Mesodermal cell (in vitro differentiated cells): ENCODE results near the gene HOMER2.
"Not testable (repeated sequence)": the region's sequence is repeated elsewhere in the genome, so short reads cannot be mapped to it uniquely, and the experiment has no call there.

Source experiments
- H3K27ac ChIP-seq: 2 replicates; pipeline ENCODE4 v1.7.0; 2013; ENCODE audit warnings: mild to moderate bottlenecking, low read depth, low read length, moderate library complexity; ENCODE audit not compliant: severe bottlenecking
- H3K36me3 ChIP-seq: 2 replicates; pipeline ENCODE4 v1.7.1; 2013; ENCODE audit warnings: mild to moderate bottlenecking, low read length, moderate library complexity; ENCODE audit not compliant: control insufficient read depth, insufficient read depth
- H3K4me1 ChIP-seq: one replicate; pipeline ENCODE4 v1.7.1; 2013; ENCODE audit warnings: mild to moderate bottlenecking, low read length; ENCODE audit not compliant: insufficient read depth, control insufficient read depth, poor library complexity, severe bottlenecking
- H3K4me3 ChIP-seq: 2 replicates; pipeline ENCODE4 v1.7.0; 2013; ENCODE audit warnings: low read length, control low read depth, mild to moderate bottlenecking; ENCODE audit not compliant: insufficient read depth, poor library complexity, severe bottlenecking; ENCODE audit errors: extremely low read depth
- H3K9me3 ChIP-seq: 2 replicates; pipeline ENCODE4 v1.7.1; 2013; ENCODE audit warnings: mild to moderate bottlenecking, low read length, moderate library complexity; ENCODE audit not compliant: control insufficient read depth
- WGBS, 2 experiments: methylation state at CpG; one replicate each; pipeline ENCODE4 v1.1.5; 2013; ENCODE audit warnings: missing lambda C conversion rate in 2 of 2; ENCODE audit not compliant: insufficient coverage in 2 of 2; 5-methylcytosine and 5-hydroxymethylcytosine counted together

HOMER2 gene

GRCh38 chr15:82874961-82875360 lies 77.6 kb downstream of the HOMER2 start:
- 90 to 93% methylated on average over 8 to 10 of the region's 10 CpGs for WGBS, 2 experiments
- Histone ChIP-seq H3K9me3 (no peaks in the 10 kb centered on the region), H3K27ac (no peak overlapping the region)

DNA sequence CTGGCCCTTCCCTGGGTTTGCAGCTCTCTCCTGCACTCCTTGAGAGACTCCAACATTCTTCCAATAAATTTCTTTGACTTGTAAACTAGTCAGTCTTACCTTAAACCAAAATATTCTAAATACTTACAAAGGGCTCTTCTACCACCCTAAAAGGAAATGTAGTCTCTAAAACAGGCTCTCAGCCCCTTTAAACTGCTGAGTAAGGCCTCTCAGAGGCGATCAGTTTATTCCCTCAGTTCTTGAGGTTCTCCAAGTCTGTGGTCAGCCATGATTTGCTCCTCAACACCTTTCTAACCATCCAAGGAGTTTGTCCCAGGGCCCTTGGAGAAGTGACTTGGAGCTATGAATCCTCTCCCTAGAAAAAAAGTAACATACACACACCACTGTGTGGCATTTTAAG lies 78.3 kb downstream of the HOMER2 start:
- Histone ChIP-seq H3K4me1 (peaks cover 4% of the 10 kb centered on the region), H3K4me3 (no peak overlapping the region), H3K9me3 (no peaks in the 10 kb centered on the region), H3K27ac (no peak overlapping the region), H3K36me3 (no peaks in the 10 kb centered on the region)
- WGBS, 2 experiments = 92 to 100% methylated on average over 1 of the region's 1 CpG

More at GRCh38 chr15:82874961-82875360, 77.6 kb downstream of the HOMER2 start:
- Histone ChIP-seq H3K4me1 (peaks cover 4% of the 10 kb centered on the region), H3K36me3 (no peaks in the 10 kb centered on the region), H3K4me3 (no peak overlapping the region)

DNA sequence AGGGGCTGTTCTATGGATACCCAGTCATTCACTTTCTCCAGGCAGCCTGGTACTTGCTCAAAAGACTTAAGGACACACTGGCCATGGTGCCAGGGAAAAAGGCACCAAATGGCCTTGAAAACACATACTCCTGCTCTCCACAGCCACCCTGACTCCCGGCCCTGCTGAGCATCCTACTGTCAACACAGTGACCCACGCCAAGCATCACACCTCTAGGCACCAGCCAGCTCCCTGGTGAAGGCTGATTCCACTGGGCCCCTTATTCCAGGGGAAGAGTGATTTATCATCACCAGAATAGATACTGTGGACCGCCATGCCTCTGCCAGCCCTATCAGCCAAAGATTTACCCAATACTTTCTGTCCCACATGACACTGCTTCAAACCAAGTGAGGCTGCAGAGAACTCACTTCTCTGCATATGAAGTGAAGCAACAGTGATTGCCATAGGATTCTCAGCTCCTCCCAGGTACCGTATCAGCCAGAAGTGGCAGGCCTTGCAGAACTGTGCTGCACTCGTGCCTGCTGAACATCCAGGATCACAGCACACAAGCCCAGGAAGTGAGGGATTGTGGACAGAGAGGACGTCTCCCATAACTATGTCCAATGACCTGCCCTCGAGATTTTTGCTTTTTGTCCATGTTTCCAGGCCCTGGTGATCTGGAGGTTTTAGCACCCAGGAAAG lies 79.4 kb downstream of the HOMER2 start:
- WGBS, 2 experiments = 82 to 90% methylated on average over 3 to 7 of the region's 7 CpGs
- H3K4me1 ChIP-seq = peaks cover 4% of the 10 kb centered on the region
- no peaks in the 10 kb centered on the region for H3K36me3 ChIP-seq
- H3K27ac ChIP-seq = no peak overlapping the region
- no peaks in the 10 kb centered on the region for H3K9me3 ChIP-seq
- no peak overlapping the region for H3K4me3 ChIP-seq

DNA sequence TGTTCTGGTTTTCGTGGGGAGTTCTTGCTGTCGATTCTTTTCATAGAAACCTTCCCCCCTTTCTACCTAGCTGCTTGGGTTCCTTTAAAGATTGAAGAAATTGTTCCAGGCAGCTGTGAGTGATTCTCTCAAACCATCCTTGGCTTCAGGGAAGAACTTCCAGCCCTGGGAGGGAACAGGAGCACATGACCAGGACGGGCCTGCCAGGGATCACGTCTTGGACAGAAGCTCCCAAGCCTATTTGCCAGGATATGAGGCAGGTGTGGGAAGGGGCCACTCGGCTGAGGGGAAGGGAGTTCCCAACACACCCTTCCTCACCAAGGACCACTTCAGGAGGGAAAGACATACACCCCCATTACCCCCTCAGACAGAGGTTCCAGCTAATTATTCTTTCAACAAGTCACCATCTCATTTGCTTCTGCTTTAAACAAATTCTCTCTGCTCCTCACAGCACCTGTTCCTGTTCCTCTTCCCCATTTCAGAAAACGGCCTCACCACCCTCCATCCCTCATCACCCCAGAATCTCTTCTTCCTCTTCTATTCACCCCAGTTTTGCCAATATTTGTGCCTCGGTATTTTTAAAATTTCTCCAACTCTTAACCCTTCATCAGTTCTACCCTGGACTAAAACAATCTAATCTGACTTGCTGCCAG lies 80.6 kb downstream of the HOMER2 start:
- 81 to 88% methylated on average over 2 of the region's 7 CpGs for WGBS, 2 experiments
- H3K4me1 ChIP-seq = peaks cover 4% of the 10 kb centered on the region
- no peak overlapping the region for H3K27ac ChIP-seq
- H3K36me3 ChIP-seq = no peaks in the 10 kb centered on the region
- H3K9me3 ChIP-seq = no peaks in the 10 kb centered on the region
- no peak overlapping the region for H3K4me3 ChIP-seq

DNA sequence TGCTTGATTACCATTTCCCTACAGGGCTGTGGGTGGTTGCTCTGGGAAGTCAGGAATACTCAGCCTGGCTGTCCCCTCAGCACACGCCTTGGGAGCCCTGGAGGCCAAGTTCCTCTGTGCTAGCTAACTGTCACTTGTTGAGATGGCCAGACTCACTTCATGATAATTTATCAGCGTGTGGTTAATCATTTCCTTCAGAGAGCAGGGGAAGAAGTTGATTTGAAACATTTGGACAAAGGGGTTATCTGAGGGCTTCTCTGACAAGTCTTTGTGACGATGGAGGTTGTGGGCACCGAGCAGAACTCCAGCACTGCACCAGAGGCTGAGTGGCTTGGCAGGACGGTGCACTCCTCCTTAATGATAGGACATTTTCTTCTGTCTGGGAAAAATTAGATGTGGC lies 81.2 kb downstream of the HOMER2 start:
- Histone ChIP-seq H3K9me3 (no peaks in the 10 kb centered on the region), H3K4me1 (peaks cover 4% of the 10 kb centered on the region), H3K4me3 (no peak overlapping the region), H3K27ac (no peak overlapping the region), H3K36me3 (no peaks in the 10 kb centered on the region)
- WGBS, 2 experiments = 93 to 97% methylated on average over 4 of the region's 5 CpGs

GRCh38 chr15:82870727-82871320 lies 81.7 kb downstream of the HOMER2 start:
- H3K4me3 ChIP-seq = no peak overlapping the region
- H3K4me1 ChIP-seq = peaks cover 4% of the 10 kb centered on the region
- no peaks in the 10 kb centered on the region for H3K36me3 ChIP-seq
- 88 to 94% methylated on average over 7 of the region's 7 CpGs for WGBS, 2 experiments
- no peak overlapping the region for H3K27ac ChIP-seq
- H3K9me3 ChIP-seq = no peaks in the 10 kb centered on the region

GRCh38 chr15:82865981-82866380 lies 86.5 kb downstream of the HOMER2 start:
- not testable (repeated sequence) for H3K36me3 ChIP-seq, H3K27ac ChIP-seq, H3K9me3 ChIP-seq, H3K4me3 ChIP-seq, H3K4me1 ChIP-seq
- WGBS, 2 experiments = 66 to 73% methylated on average over 3 of the region's 3 CpGs

DNA sequence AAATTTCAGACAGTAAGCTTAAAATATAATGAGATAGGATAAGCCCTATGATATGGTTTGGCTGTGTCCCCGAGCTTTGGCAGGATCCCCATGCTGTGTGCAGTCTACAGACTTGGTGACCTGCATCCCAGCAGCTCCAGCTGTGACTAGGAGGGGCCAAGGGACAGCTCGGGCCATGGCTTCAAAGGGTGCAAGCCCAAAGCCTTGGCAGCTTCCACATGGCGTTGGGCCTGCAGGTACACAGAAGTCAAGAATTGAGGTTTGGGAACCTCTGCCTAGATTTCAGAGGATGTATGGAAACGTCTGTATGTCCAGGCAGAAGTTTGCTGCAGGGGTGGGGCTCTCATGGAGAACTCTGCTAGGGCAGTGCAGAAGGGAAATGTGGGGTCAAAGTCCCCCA lies 86.9 kb downstream of the HOMER2 start:
- H3K4me1 ChIP-seq, H3K36me3 ChIP-seq, H3K9me3 ChIP-seq, H3K27ac ChIP-seq, H3K4me3 ChIP-seq: not testable (repeated sequence)
- 91 to 94% methylated on average over 2 to 4 of the region's 4 CpGs for WGBS, 2 experiments

DNA sequence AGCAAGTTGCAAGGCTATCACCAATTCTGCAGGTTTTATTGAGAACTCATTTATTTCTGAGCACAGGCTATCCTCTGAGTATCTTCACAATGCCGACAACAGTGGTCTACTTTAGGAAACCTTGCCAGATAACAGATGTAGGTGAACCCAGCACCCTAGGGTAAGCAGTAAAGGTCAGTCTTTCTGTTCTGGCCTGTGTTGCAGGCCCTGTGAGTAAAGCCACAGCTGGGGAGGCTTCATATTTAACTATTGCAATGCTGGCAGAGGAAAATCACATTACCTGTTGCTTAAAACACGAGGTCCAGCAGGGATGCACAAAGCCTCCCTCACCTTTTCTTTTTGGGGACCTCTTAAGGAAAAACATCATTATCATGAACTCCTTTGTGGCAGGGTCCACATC lies 87.6 kb downstream of the HOMER2 start:
- H3K27ac ChIP-seq = no peak overlapping the region
- no peaks in the 10 kb centered on the region for H3K4me1 ChIP-seq
- no peak overlapping the region for H3K4me3 ChIP-seq
- 86 to 96% methylated on average over 2 of the region's 2 CpGs for WGBS, 2 experiments
- no peaks in the 10 kb centered on the region for H3K9me3 ChIP-seq
- H3K36me3 ChIP-seq = no peaks in the 10 kb centered on the region

GRCh38 chr15:82862886-82863285 lies 89.6 kb downstream of the HOMER2 start:
- no peaks in the 10 kb centered on the region for H3K9me3 ChIP-seq
- no peaks in the 10 kb centered on the region for H3K36me3 ChIP-seq
- H3K27ac ChIP-seq = no peak overlapping the region
- WGBS, 2 experiments = 79 to 87% methylated on average over 5 of the region's 6 CpGs
- no peak overlapping the region for H3K4me3 ChIP-seq
- no peaks in the 10 kb centered on the region for H3K4me1 ChIP-seq

DNA sequence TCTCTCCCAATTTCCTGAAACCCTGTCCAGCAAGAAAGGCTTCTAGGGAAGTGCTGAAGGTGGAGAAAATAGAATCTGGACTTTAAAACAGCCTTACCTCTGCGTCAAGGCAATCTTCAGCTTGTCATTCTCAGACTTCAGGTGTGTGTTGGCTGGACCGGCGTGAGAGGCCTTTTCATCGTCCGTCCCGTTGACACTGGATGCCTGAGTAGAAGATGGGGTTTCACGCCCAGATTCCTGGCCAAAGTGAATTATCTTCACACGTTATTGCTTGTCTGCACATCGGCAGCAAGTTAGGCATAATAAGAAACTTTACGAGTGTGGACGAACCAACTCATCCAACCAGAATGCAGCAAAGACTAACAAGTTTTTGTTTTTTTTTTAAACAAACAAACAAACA lies 93.6 kb downstream of the HOMER2 start:
- no peak overlapping the region for H3K27ac ChIP-seq
- no peak overlapping the region for H3K4me3 ChIP-seq
- WGBS, 2 experiments = 94 to 95% methylated on average over 11 of the region's 11 CpGs
- no peaks in the 10 kb centered on the region for H3K4me1 ChIP-seq
- no peaks in the 10 kb centered on the region for H3K36me3 ChIP-seq
- no peaks in the 10 kb centered on the region for H3K9me3 ChIP-seq
